ENCODE results near the gene DDX56. TPM values are rescaled to one million over a fixed set of nuclear protein-coding genes. Genes with fewer than 3 reads are reported as not detected.

DDX56 gene
- total RNA-seq, 4 donors from 2014 or later, result 43.0 to 104 (median 50.3) TPM

DNA sequence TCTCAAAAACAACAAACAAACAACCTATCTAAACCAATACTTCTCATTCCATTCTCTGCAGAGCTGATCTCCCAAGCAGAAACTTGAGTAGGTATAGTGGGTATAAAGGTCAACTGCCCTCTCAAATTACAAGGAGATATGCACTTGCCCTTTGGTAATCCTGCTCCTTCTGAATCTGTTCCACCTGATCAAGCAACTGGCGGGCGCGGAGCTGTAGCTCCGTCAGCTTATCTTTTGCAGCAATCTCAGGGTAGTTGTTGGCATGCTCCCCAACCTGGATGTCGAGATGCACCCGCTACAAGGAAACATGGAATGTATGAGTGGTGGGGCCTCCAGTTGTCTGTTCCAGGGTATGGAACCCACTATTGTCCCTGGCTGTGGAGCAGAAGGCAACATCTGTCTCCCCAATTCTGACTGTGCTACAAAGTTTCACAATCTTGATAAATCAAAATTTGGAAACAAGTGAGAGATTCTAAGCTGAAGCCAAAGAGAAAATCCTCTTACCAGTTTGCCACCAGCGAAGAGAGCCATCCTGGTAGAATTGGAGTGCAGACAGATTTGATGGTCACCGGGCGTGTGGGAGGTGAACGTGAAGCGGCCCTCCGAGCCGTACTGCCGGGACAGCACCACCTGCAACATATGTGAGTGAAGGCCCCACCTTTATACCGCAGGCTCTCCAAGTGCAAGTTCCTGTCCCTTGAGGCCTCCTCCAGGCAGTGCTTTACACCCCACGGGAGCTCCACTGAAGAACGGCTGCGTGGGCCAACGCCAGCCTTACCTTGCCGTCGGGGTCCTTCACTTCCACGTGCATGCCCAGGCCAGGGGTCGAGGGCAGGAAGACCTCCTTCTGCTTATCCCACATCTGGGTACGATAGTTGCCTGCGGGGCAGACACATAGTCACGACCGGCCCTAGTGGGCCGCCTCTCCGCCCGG is 7.5 kb upstream of the DDX56 start:
- DNase-seq (ENCODE audit: low spot score), result no peak
- no peak for ATAC-seq (ENCODE audit: low FRiP score)
- no peak for TF ChIP-seq CTCF (IDR thresholded peaks at IDR 0.05)

DNA sequence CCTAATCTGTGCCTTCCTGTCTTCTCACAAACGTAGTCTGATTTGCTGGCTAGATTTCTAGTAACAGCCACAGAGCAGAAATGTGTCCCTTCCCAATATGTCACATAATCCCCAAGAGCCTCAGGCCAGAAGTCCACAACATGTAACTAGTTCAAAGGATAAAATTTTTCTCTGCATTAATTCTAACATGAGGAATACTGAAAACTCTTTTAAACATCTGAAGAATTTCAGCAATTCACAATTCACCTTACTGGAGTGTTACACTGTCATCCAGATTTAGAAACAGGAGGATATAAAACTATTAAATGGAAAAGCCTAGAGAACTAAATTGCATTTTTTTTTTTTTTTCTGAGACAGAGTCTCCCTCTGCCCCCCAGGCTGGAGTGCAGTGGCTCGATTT is 2.5 kb upstream of the DDX56 start:
- TF ChIP-seq CTCF (IDR thresholded peaks at IDR 0.05), result no peak
- no peak for ATAC-seq (ENCODE audit: low FRiP score)
- DNase-seq (ENCODE audit: low spot score), result no peak

DNA sequence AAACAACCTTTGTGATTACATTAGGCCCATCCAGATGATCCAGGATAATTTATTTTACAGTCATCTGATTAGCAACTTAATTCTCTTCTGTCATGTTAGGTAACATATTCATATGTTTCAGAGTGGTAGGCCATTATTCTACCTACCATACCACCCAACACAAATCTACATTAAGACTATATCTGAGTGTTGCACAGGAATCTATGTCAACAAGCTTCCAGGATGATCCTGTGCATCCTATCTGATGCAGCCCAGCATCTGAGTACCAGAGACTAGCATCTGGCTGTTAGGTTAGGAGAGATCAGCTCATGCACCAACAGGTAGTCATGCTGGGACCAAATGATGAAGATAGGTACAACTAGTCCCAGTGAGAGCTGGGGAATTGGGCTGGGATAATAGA is 1.3 kb upstream of the DDX56 start:
- no peak for ATAC-seq (ENCODE audit: low FRiP score)
- no peak for TF ChIP-seq CTCF (IDR thresholded peaks at IDR 0.05)
- DNase-seq (ENCODE audit: low spot score), result no peak

GRCh38 chr7:44574287-44574872 is 672 bp upstream of the DDX56 start:
- ATAC-seq (ENCODE audit: low FRiP score) (no peak), DNase-seq (ENCODE audit: low spot score) (no peak)
- no peak for TF ChIP-seq CTCF (IDR thresholded peaks at IDR 0.05)

- TF ChIP-seq CTCF (IDR thresholded peaks at IDR 0.05), result no peak
- no peak for ATAC-seq (ENCODE audit: low FRiP score)
- DNase-seq (ENCODE audit: low spot score), result no peak
These were observed 937 bp downstream of the DDX56 start for GRCh38 chr7:44572771-44573170.

DNA sequence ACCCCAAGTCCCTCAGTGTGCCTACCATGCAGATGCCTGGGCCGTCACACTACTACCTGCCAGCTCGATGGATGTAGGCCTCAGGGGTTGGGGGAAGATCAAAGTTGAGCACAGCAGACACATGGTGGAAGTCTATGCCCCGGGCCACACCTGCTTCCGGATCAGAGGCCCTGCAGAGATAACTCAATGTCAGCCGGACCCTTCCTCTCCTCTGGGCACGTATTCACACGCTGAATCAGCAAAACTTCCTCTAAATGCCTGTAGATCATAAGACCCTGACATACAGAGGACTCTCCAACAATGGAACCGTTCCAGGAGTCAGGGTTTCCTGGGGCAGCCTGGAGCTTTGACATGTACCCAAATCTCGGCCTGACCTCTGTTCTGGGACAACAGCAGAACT is 3.7 kb downstream of the DDX56 start:
- ATAC-seq (ENCODE audit: low FRiP score), result no peak
- no peak for DNase-seq (ENCODE audit: low spot score)
- no peak for TF ChIP-seq CTCF (IDR thresholded peaks at IDR 0.05)

Data from omental fat pad (tissue), 4 donors.